ENCODE measurements around the gene MAP4K4. TPM values are rescaled to one million over a fixed set of nuclear protein-coding genes. Genes with fewer than 3 reads are reported as not detected.

MAP4K4 gene
- total RNA-seq, 2 donors from 2014 or later = 26.8 to 30.7 TPM

GRCh38 chr2:101826716-101827115, 129.2 kb downstream of the MAP4K4 start:
- H3K9me3 ChIP-seq = no peaks in the 10 kb centered on the region
- no peaks in the 10 kb centered on the region for H3K36me3 ChIP-seq
- no peak overlapping the region for H3K4me3 ChIP-seq
- H3K27me3 ChIP-seq = no peaks in the 10 kb centered on the region
- H3K27ac ChIP-seq = no peak overlapping the region
- no peak overlapping the region for H3K9ac ChIP-seq (ENCODE audit: low read depth in 2 of 2, low read length in 2 of 2)
- H3K4me1 ChIP-seq = no peaks in the 10 kb centered on the region
- intact Hi-C loops (cut with DNase I) = loop anchor here (10.0 kb wide), 1 partner anchor 132 kb away; the partner anchor contains the start of gene MAP4K4
- no peak for TF ChIP-seq CTCF (IDR thresholded peaks at IDR 0.05)
- DNase-seq = no peak

- Histone ChIP-seq H3K27me3 (no peaks in the 10 kb centered on the region), H3K9me3 (no peaks in the 10 kb centered on the region), H3K4me3 (no peak overlapping the region), H3K27ac (no peak overlapping the region), H3K36me3 (no peaks in the 10 kb centered on the region), H3K9ac (ENCODE audit: low read depth in 2 of 2, low read length in 2 of 2) (no peak overlapping the region), H3K4me1 (no peaks in the 10 kb centered on the region)
- intact Hi-C loops (cut with DNase I) = loop anchor here (10.0 kb wide), 1 partner anchor 132 kb away; the partner anchor contains the start of gene MAP4K4
- no peak for TF ChIP-seq CTCF (IDR thresholded peaks at IDR 0.05)
- DNase-seq = no peak
Observed at GRCh38 chr2:101827246-101827645, 129.7 kb downstream of the MAP4K4 start.

GRCh38 chr2:101828257-101828656, 130.8 kb downstream of the MAP4K4 start:
- intact Hi-C loops (cut with DNase I) = loop anchor here (10.0 kb wide), 1 partner anchor 133 kb away; the partner anchor contains the start of gene MAP4K4

GRCh38 chr2:101828673-101829334, 131.3 kb downstream of the MAP4K4 start:
- Histone ChIP-seq H3K9me3 (no peaks in the 10 kb centered on the region), H3K27ac (no peak overlapping the region), H3K9ac (ENCODE audit: low read depth in 2 of 2, low read length in 2 of 2) (no peak overlapping the region), H3K27me3 (no peaks in the 10 kb centered on the region), H3K4me1 (no peaks in the 10 kb centered on the region), H3K36me3 (no peaks in the 10 kb centered on the region), H3K4me3 (no peak overlapping the region)
- no peak for DNase-seq
- intact Hi-C loops (cut with DNase I) = loop anchor here (10.0 kb wide), 1 partner anchor 134 kb away; the partner anchor contains the start of gene MAP4K4
- no peak for TF ChIP-seq CTCF (IDR thresholded peaks at IDR 0.05)

More at GRCh38 chr2:101828257-101828656, 130.8 kb downstream of the MAP4K4 start:
- Histone ChIP-seq H3K9ac (ENCODE audit: low read depth in 2 of 2, low read length in 2 of 2) (no peak overlapping the region), H3K27ac (no peak overlapping the region), H3K9me3 (no peaks in the 10 kb centered on the region), H3K4me3 (no peak overlapping the region), H3K4me1 (no peaks in the 10 kb centered on the region), H3K27me3 (no peaks in the 10 kb centered on the region), H3K36me3 (no peaks in the 10 kb centered on the region)
- no peak for TF ChIP-seq CTCF (IDR thresholded peaks at IDR 0.05)
- DNase-seq = no peak

GRCh38 chr2:101829429-101829828, 131.9 kb downstream of the MAP4K4 start:
- H3K27me3 ChIP-seq = no peaks in the 10 kb centered on the region
- no peak overlapping the region for H3K9ac ChIP-seq (ENCODE audit: low read depth in 2 of 2, low read length in 2 of 2)
- H3K36me3 ChIP-seq = no peaks in the 10 kb centered on the region
- no peak overlapping the region for H3K27ac ChIP-seq
- no peak overlapping the region for H3K4me3 ChIP-seq
- no peaks in the 10 kb centered on the region for H3K9me3 ChIP-seq
- intact Hi-C loops (cut with DNase I) = loop anchor here (10.0 kb wide), 1 partner anchor 135 kb away; the partner anchor contains the start of gene MAP4K4
- no peak for DNase-seq
- no peak for TF ChIP-seq CTCF (IDR thresholded peaks at IDR 0.05)
- H3K4me1 ChIP-seq = no peaks in the 10 kb centered on the region
